Right cardiac atrium (tissue), 5 donors: ENCODE data around the gene MAP1B. TPM values are rescaled to one million over a fixed set of nuclear protein-coding genes. Genes with fewer than 3 reads are reported as not detected.

ENCODE experiments used
- ATAC-seq, 2 donors: fragments of 200-7000 bp; cut with Tn5 transposase; one replicate each; pipeline versions ENCODE4 v1.8.0 to v1.9.1; 2020; ENCODE audit warnings: moderate library complexity in 2 of 2, mild to moderate bottlenecking in 1 of 2
- DNase-seq, 3 donors: peaks; one replicate each; pipeline ENCODE4 v3.0.0-alpha.2; 2020
- H3K27ac ChIP-seq: one replicate; pipeline ENCODE4 v1.5.1; 2013; ENCODE audit warnings: mild to moderate bottlenecking, low read length, control low read depth, moderate library complexity
- H3K27me3 ChIP-seq: one replicate; pipeline ENCODE4 v1.6.1; 2013; ENCODE audit not compliant: control insufficient read depth, insufficient read depth
- H3K4me1 ChIP-seq: one replicate; pipeline ENCODE4 v1.6.1; 2013; ENCODE audit warnings: low read length; ENCODE audit not compliant: control insufficient read depth, insufficient read depth
- H3K4me3 ChIP-seq: one replicate; pipeline ENCODE4 v1.5.1; 2013; ENCODE audit warnings: low read length, control low read depth
- H3K9me3 ChIP-seq: one replicate; pipeline ENCODE4 v1.6.1; 2013; ENCODE audit warnings: low read length; ENCODE audit not compliant: control insufficient read depth
- WGBS: extraction: QIAGEN DNeasy Blood & Tissue Kit; methylation state at CpG from one replicate; pipeline ENCODE4 v1.1.7; 2013; 5-methylcytosine and 5-hydroxymethylcytosine counted together
- intact Hi-C, 4 donors: fragments of 100-400 bp; cut with DNase I; formaldehyde crosslinking; loops; one replicate each; pipeline versions ENCODE4 v1.11.0 to v1.14.0; 2022 to 2023
- polyA plus RNA-seq: library from polyadenylated mRNA; stranded (reverse); fragments of 200-250 nt; gene quantifications from one replicate; pipeline ENCODE4 v1.2.3, GENCODE V29; 2013
- total RNA-seq, 4 donors: library from RNA; stranded (reverse); fragmentation: NEBNext Ultra II Directional; extraction: Animal tissue kit (Norgen Biotek cat#: 25700); gene quantifications; one replicate each; pipeline ENCODE4 v1.2.1, GENCODE V29; 2021
- donor health status: healthy with polysubstance abuse.
- donor health status: DM: no; HTN: yes; CAD: no.
- donor health status: DM: no; HTN: no; CAD: no.
- donor health status: DM: no; HTN: yes; CAD: no; lungs with severe emphysema.
- donor health status: DM: yes; HTN: yes; CAD: no.

The MAP1B gene
- total and polyA plus RNA-seq, 5 donors = 19.7 to 196 (median 94.9) TPM

GRCh38 chr5:72179028-72179815 lies 71.9 kb downstream of the MAP1B start:
- H3K27ac ChIP-seq = peak overlapping the region; percentile 54
- DNase-seq (peak; percentile 82 to 87 (median 83)), ATAC-seq (peak; percentile 84 to 90)
- no peaks in the 10 kb centered on the region for H3K27me3 ChIP-seq
- no peaks in the 10 kb centered on the region for H3K9me3 ChIP-seq
- WGBS = 49% methylated on average over 29 of the region's 29 CpGs
- H3K4me3 ChIP-seq = peak overlapping the region; percentile 17
- H3K4me1 ChIP-seq = peaks cover 3% of the 10 kb centered on the region
- intact Hi-C loops = no loop called here

DNA sequence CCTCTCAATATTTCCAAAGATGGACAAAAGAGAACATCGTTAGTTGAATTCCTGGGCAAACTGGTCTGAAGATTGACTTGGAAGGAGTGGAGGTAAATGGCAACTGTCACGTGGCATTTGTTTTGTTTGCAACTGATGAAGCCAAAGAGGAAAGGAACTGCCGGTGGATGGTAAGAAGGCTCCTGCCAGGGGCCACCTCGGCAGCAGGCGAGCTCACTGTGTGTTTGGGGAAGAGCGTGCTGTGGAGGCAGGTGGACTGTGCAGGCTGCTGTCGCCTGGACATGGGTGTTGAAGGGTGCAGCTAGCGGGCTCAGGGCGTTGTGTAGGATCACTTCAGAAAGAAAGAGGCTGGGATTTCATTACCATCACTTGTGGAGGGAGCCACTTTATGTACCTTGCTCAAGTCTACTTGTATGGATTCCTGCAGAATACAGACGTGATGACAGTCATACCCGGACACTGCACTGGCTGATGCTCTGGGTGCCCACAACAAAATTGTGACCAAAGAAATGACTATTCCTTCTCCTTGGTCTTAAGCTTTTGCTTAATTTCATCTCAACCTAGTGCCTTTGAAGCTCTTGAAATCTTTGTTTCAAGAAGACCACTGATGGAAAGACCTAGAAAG lies 72.7 kb downstream of the MAP1B start:
- intact Hi-C loops = no loop called here
- 74% methylated on average over 11 of the region's 11 CpGs for WGBS
- no peaks in the 10 kb centered on the region for H3K9me3 ChIP-seq
- peaks cover 5% of the 10 kb centered on the region for H3K4me1 ChIP-seq
- H3K27me3 ChIP-seq = no peaks in the 10 kb centered on the region
- ATAC-seq = peak; percentile 5 to 13
- peak in 1 of 3 donors; percentile 38 for DNase-seq
- peak overlapping the region; percentile 17 for H3K4me3 ChIP-seq
- H3K27ac ChIP-seq = peak overlapping the region; percentile 54

GRCh38 chr5:72180925-72181324 lies 73.7 kb downstream of the MAP1B start:
- Histone ChIP-seq H3K27ac (no peak overlapping the region), H3K9me3 (no peaks in the 10 kb centered on the region), H3K4me3 (no peak overlapping the region), H3K4me1 (peaks cover 12% of the 10 kb centered on the region), H3K27me3 (no peaks in the 10 kb centered on the region)
- intact Hi-C loops = no loop called here
- WGBS = 82% methylated on average over 4 of the region's 4 CpGs
- ATAC-seq = no peak
- no peak for DNase-seq

DNA sequence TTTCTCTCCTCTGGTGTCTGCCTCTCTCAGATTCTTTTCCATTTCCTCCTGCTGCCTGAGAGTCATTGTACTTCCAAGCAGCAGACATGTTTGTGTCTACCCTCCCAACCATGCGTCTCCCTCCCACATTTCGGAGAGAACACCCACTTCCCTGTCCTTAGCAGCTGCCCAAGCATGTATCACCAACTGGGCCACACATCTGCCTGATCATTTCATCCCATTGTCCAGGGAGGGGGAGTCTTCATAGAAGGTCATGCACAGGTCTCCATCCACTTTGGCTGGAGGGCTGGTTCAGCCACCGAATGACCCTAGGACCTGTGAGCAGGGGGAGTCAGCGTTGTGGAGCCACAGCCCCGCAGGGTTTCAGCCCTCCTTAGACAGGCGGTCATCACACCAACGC lies 75.4 kb downstream of the MAP1B start:
- DNase-seq (peak in 1 of 3 donors; percentile 35), ATAC-seq (no peak)
- H3K4me3 ChIP-seq = no peak overlapping the region
- intact Hi-C loops = no loop called here
- no peaks in the 10 kb centered on the region for H3K9me3 ChIP-seq
- peaks cover 13% of the 10 kb centered on the region for H3K4me1 ChIP-seq
- H3K27me3 ChIP-seq = no peaks in the 10 kb centered on the region
- 88% methylated on average over 7 of the region's 7 CpGs for WGBS
- H3K27ac ChIP-seq = no peak overlapping the region

DNA sequence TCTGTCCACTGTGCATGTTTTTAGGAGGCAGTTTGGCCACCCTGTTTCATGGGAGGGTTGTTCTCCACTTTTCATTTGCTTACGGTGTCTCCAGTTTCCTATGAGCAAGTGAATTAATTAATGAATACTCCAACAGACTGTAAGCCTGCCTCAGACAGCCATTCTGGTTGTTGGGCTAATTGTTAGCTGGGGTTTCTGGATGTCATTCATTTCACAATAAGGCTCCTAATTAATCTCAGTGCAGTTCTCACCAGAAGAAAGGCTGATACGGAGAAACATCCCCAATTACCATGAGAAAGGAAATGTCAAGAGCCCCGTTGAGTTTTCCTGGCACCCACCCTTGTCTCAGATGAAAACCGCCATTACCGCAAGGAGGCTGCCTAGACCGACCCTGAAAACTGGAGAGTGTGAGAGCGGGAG lies 75.8 kb downstream of the MAP1B start:
- Histone ChIP-seq H3K4me1 (peaks cover 13% of the 10 kb centered on the region), H3K27ac (no peak overlapping the region)
- intact Hi-C loops = no loop called here

GRCh38 chr5:72184408-72184807 lies 77.1 kb downstream of the MAP1B start:
- no peak for DNase-seq
- ATAC-seq = peak in 1 of 2 donors; percentile 50
- Histone ChIP-seq H3K9me3 (no peaks in the 10 kb centered on the region), H3K4me3 (no peak overlapping the region), H3K27ac (no peak overlapping the region), H3K27me3 (no peaks in the 10 kb centered on the region), H3K4me1 (peaks cover 13% of the 10 kb centered on the region)
- 65% methylated on average over 3 of the region's 3 CpGs for WGBS
- intact Hi-C loops = no loop called here

More for the DNA sequence above, 75.8 kb downstream of the MAP1B start:
- Histone ChIP-seq H3K4me3 (no peak overlapping the region), H3K27me3 (no peaks in the 10 kb centered on the region), H3K9me3 (no peaks in the 10 kb centered on the region)
- ATAC-seq (no peak), DNase-seq (no peak)
- 83% methylated on average over 7 of the region's 7 CpGs for WGBS

- 69% methylated on average over 10 of the region's 10 CpGs for WGBS
- peaks cover 11% of the 10 kb centered on the region for H3K4me1 ChIP-seq
- intact Hi-C loops = no loop called here
Observed at GRCh38 chr5:72185496-72186329, 78.4 kb downstream of the MAP1B start.

GRCh38 chr5:72187388-72188075 lies 80.3 kb downstream of the MAP1B start:
- Histone ChIP-seq H3K27ac (no peak overlapping the region), H3K9me3 (no peaks in the 10 kb centered on the region), H3K4me1 (peaks cover 11% of the 10 kb centered on the region), H3K4me3 (no peak overlapping the region), H3K27me3 (no peaks in the 10 kb centered on the region)
- WGBS = 71% methylated on average over 5 of the region's 5 CpGs
- DNase-seq (no peak), ATAC-seq (no peak)
- intact Hi-C loops = no loop called here

More at GRCh38 chr5:72185496-72186329, 78.4 kb downstream of the MAP1B start:
- no peaks in the 10 kb centered on the region for H3K9me3 ChIP-seq
- peak; percentile 36 to 47 for ATAC-seq
- H3K27me3 ChIP-seq = no peaks in the 10 kb centered on the region
- peak in 1 of 3 donors; percentile 35 for DNase-seq
- H3K27ac ChIP-seq = no peak overlapping the region
- H3K4me3 ChIP-seq = no peak overlapping the region

DNA sequence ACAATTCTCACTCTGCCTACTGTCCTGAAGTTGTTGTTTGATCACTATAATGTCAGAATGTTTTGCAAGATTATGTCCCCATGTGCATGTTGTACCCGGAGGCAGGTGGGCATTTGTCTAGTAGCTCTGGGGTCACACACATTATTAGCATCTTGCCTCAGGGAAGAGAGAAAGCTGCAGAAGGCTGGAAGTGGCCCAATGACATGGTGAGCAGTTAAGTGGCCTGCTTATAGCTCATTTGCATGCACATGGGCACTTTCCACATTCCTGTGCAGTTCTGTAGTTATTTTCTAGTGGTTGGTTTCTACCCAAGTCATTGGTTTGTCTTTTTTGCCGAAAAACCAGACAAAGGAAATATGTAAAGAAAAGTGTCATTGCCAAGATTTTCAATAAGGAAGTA lies 80.9 kb downstream of the MAP1B start:
- Histone ChIP-seq H3K9me3 (no peaks in the 10 kb centered on the region), H3K4me1 (peaks cover 11% of the 10 kb centered on the region), H3K4me3 (no peak overlapping the region), H3K27ac (no peak overlapping the region), H3K27me3 (no peaks in the 10 kb centered on the region)
- DNase-seq (no peak), ATAC-seq (no peak)
- 87% methylated on average over 2 of the region's 2 CpGs for WGBS
- intact Hi-C loops = no loop called here

GRCh38 chr5:72189146-72189545 lies 81.9 kb downstream of the MAP1B start:
- Histone ChIP-seq H3K27me3 (no peaks in the 10 kb centered on the region), H3K4me3 (no peak overlapping the region), H3K27ac (no peak overlapping the region), H3K9me3 (no peaks in the 10 kb centered on the region), H3K4me1 (peaks cover 10% of the 10 kb centered on the region)
- intact Hi-C loops = no loop called here
- WGBS = 73% methylated on average over 2 of the region's 2 CpGs
- ATAC-seq (no peak), DNase-seq (no peak)
